Right ventricle myocardium superior (tissue), 1 donor: ENCODE results near the gene EFNA3. TPM values are rescaled to one million over a fixed set of nuclear protein-coding genes. Genes with fewer than 3 reads are reported as not detected.
A peak's percentile ranks its signal among the peaks of the same experiment; 100 is the strongest.
"Not testable (repeated sequence)": the region's sequence is repeated elsewhere in the genome, so short reads cannot be mapped to it uniquely, and the experiment has no call there.

Experiments used
- ATAC-seq: fragments of 200-7000 bp; cut with Tn5 transposase; one replicate; pipeline ENCODE4 v1.9.1; 2020; ENCODE audit warnings: mild to moderate bottlenecking; ENCODE audit not compliant: poor library complexity
- DNase-seq: peaks from one replicate; pipeline ENCODE4 v3.0.0-alpha.2; 2020
- intact Hi-C: fragments of 100-400 bp; cut with DNase I; formaldehyde crosslinking; loops from one replicate; pipeline ENCODE4 v1.11.2; 2022
- total RNA-seq: library from RNA; stranded (reverse); fragmentation: NEBNext Ultra II Directional; extraction: Animal tissue kit (Norgen Biotek cat#: 25700); gene quantifications from one replicate; pipeline ENCODE4 v1.2.1, GENCODE V29; 2021
- donor health status: DM: no; HTN: yes; CAD: no; lungs with severe emphysema.

The EFNA3 gene
- total RNA-seq, 1 donor from 2014 or later = 0.75 TPM

DNA sequence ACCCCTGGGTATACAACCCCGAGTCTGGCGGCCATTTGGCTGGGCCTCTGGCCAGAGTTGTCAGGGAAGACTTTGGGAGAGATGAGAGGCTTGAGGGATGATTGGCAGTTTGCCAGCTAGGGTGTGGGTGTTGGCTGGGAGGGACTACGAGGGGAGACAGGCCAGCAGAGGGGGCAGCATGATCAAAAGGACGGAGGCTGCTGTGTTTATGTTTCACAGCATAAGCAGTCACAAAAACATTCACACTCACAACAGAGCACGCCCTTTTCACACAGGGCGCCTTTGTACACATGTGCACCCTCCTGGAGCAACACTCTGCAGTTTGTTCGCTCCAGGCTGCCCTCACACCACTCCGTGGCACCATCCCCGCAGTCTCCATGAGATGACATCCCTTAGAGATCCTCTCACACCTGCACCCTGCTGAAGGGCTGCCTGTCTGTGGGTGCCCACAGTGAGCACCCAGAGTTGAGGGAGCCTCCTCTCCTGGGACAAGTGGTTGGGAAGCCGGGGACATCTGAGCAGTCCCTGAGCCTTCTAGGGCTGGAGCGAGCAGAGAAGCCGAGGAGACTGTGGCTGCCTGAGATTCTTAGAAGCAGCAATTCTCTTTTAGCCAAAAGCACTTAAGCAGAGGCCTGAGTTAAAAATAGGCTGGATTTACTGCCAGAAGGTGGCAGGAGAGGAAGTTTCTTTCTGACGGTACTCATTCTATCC is 15.4 kb downstream of the EFNA3 start:
- intact Hi-C loops = loop anchor here (5.0 kb wide), 1 partner anchor 33 kb away; the partner anchor contains the start of gene EFNA1
- no peak for DNase-seq
- ATAC-seq = peak; percentile 69

DNA sequence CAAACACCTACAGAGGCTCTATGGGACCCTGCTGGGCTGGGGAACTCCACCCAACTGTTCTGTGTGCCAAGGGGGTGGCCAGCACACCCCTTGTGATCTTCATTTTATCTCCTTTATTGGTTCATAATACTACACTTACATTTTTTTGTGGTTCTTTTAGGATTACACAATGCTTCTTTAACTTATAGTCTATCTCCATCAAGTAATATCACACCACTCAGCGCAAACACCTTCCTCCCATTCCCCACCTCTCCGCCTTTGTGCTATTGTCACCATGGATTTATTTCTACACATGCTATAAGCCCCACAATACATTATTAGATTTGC is 15.9 kb downstream of the EFNA3 start:
- intact Hi-C loops = loop anchor here (5.0 kb wide), 1 partner anchor 33 kb away; the partner anchor contains the start of gene EFNA1
- DNase-seq = no peak
- ATAC-seq = no peak

- ATAC-seq (no peak), DNase-seq (no peak)
- intact Hi-C loops = no loop called here
Measured at GRCh38 chr1:155099331-155099730, 20.7 kb downstream of the EFNA3 start.

DNA sequence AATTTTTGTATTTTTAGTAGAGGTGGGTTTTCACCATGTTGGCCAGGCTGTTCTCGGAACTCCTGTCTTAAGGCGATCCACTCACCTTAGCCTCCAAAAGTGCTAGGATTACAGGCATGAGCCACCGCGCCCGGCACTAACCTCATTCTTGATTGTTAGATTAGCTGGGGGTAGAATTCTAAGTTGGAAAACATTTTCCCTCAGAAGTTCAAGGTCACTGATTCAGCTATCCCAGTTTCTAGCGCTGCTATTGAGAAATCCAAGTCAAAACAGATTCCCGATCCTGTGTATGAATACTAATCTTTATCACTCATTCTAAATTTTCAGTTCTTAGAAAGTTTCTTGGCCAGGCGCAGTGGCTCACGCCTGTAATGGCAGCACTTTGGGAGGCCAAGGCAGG is 24.7 kb downstream of the EFNA3 start:
- DNase-seq (no peak), ATAC-seq (no peak)
- intact Hi-C loops = no loop called here

GRCh38 chr1:155104605-155105534 is 26.2 kb downstream of the EFNA3 start:
- DNase-seq = no peak
- intact Hi-C loops = no loop called here
- peak; percentile 69 for ATAC-seq

DNA sequence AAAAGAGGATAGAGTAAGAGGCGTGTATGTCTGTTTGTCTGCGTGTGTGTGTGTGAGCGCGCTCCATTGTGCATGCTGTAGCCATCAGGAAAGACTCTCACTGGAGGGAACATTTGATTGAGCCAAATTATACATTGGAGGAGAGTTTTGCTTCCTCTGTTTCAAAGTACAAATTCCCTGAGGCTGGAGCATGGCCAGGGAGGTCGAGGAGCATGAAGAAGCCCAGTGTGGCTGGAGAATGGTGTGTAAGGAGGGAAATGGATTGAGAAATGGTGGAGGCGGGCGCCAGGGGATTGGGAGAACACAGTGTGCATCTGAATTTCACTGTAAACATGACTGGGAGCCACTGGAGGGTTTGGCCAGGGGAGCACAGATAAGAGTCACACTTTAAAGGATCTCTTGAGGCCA is 27.0 kb downstream of the EFNA3 start:
- ATAC-seq (peak; percentile 18), DNase-seq (peak; percentile 58)
- intact Hi-C loops = no loop called here

GRCh38 chr1:155106862-155107261 is 28.2 kb downstream of the EFNA3 start:
- ATAC-seq (no peak), DNase-seq (no peak)
- intact Hi-C loops = no loop called here

DNA sequence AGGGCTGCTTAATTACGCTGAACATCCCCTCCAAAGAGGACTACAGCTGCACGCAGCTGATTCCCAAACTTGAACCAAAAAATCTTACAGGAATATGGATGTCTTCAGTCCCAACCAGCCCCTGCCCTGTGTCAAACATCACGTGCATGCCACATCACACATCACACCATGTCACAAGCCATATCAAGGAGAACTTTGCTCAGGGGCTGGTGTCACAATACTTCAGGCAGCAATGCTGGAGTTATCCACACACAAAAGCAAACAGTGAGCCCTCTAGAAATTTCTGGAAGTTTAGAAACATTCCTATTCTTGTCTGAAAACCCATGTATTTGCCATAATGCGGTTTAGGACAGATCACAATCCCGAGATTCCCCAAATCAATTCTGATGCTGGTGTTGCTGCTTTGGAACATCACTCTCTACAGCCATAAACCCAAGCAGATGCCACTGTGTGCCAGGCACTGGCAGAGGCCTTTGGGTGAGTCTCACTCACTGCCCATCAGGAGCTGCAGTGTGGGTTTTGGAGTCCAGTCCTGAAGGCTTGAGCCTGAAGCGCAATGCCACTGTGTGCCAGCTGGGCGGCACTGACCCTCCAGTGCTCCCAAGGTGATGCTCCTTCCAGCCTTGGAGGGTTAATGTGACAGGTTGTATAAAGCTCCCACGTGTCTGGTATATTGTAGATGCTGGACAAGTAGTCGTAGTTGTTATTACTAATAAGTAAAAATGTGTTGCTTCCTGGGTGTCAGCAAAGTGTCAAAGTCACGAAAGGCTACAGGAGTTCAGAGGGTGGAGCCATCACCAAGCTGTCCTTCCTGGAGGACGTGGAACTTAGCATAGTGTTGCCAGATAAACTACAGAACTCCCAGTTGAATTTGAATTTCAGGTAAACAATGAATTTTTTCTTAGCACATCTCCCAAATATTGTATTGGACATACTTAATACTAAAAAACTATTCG is 28.9 kb downstream of the EFNA3 start:
- ATAC-seq (no peak), DNase-seq (no peak)
- intact Hi-C loops = no loop called here

DNA sequence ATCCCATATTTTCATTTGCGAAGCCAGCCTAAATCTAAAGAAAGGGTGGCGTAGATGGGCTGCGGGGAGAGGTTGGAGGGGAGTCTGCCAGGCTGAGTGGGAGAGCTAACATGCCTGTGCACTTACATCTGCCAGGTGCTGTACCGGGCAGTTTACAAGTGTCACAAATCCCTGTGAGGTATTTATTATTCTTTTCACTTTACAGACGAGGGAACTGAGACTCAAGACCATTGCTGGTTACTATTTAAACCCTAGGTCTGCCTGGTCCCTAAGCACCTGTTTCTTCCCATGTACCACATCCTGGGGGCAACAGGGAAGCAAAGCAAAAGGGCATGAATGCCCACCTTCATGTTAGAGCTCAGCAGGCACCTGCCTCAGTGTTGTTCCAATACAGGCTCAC is 29.7 kb downstream of the EFNA3 start:
- ATAC-seq = no peak
- intact Hi-C loops = no loop called here
- no peak for DNase-seq

DNA sequence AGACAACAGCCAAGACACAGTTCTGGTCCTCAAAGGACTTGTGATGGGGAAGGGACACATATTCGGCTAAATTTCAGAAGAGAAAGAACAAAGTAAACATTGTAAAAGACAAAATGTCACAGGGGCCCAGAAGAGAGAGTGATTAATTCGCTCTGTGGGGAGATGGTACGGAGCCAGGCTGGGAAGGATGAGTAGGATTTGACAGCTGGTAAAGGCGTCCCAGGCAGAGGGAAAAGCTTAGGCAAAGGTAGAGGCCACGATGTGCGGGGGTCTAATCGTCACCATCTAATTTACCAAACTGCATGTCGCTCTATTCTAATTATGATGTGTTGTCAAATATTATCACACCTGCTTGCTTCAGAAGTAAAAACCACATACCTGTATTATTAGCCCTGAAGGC is 31.7 kb downstream of the EFNA3 start:
- no peak for DNase-seq
- intact Hi-C loops = no loop called here
- no peak for ATAC-seq

DNA sequence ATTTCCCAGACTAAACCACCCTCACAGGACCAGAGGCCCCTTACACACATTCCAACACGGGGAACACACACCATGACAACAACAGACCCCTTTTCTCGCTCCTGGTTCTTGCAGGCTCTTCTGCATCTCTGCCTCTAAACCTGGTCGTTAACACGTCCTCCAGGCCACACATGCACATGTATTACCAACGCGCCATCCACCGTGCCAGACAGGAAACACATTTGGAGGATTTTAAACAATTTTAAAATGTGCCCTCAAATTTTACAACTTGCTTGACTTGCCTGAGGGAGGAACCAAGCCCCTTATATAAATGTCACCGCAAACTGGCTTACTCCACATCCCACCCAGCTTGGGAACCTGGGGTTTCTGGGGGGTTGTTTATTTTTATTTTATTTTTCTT is 32.2 kb downstream of the EFNA3 start:
- ATAC-seq (no peak), DNase-seq (no peak)
- intact Hi-C loops = no loop called here

DNA sequence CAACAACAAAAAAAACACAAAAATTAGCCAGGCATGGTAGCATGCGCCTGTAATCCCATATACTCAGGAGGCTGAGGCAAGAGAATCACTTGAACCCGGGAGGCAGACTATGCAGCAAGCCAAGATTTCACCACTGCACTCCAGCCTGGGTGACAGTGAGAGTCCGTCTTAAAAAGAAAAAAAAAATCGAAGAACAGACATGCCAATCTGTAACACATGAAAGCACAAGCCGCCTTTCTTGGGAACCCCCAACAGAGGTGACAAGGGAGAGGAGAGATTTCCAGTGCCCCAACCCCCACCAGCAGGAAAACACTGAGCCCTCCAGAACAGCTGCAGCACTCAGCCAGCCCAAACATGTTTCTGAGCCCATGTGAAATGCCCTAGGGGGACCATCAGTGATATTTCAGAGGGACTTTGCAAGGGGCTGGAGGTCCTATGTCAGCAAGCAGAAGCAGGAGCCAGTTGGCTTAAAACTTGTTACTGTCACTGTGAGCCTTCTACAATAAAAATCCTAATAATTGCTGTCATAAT is 34.9 kb downstream of the EFNA3 start:
- no peak for DNase-seq
- ATAC-seq = no peak
- intact Hi-C loops = no loop called here

DNA sequence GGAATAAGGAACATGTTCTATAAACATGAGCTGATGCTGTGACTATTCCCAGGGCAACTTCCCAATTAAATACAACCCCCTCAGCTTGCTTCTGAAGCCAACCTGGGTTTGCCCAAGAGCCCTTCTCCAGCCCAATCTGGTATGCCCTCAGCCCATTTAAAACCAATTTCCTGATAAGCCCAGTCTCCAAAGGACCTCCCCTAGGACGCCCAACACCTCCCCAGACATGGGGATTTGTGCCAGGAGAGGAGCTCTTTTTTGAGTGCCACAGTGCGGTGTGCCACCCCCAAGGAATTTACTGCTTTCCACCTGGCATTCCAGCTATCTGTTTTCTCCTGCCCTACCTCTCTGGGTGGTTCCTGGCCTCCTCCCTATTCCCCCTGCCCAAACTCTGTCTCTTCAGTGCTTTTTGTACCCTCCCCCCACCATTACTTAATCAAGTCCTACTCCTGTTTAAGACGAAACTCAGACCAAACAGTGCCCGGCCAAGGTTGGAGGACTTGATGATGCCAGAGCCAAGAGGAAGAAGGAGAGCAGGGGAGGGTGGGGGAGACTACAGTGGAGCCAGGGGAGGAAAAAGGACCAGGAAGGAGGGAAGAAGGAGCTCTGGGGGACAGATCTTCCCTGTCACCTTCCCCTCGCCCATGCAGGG is 37.6 kb downstream of the EFNA3 start:
- ATAC-seq (no peak), DNase-seq (no peak)
- intact Hi-C loops = no loop called here

- ATAC-seq (no peak), DNase-seq (no peak)
- intact Hi-C loops = no loop called here
Measured at GRCh38 chr1:155117610-155118009, 39.0 kb downstream of the EFNA3 start.

GRCh38 chr1:155118090-155118489 is 39.5 kb downstream of the EFNA3 start:
- DNase-seq, intact Hi-C loops, ATAC-seq: not testable (repeated sequence)

DNA sequence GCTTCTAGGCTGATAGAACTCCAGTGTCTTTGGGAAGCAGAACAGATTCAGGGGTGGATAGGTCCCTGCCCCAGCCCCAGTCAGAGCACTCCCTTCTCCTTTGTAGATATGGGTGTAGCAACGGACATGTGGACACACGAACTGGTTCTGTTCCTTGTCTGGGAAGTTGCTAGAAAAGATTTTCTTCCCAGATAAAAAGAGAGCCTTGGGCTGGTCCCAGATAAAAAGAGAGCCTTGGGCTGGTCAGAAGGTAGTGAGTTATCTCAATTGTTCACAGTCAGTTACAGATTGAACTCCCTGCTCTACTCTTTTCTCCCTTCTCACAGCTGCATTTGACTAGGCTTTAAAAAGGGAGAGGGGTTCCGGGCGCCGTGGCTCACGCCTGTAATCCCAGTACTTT is 41.6 kb downstream of the EFNA3 start:
- intact Hi-C loops = no loop called here
- ATAC-seq = no peak
- DNase-seq = no peak

- ATAC-seq = no peak
- DNase-seq = no peak
- intact Hi-C loops = no loop called here
Measured at GRCh38 chr1:155121249-155121648, 42.6 kb downstream of the EFNA3 start.

- ATAC-seq (no peak), DNase-seq (no peak)
- intact Hi-C loops = no loop called here
Measured at GRCh38 chr1:155122308-155122707, 43.7 kb downstream of the EFNA3 start.
